Astrocyte (in vitro differentiated cells and primary cell): Measurements from ENCODE around the gene HSPB7. TPM values are rescaled to one million over a fixed set of nuclear protein-coding genes. Genes with fewer than 3 reads are reported as not detected.

ENCODE experiments used
- DNase-seq: peaks from one replicate; pipeline ENCODE4 v3.0.0-alpha.2; 2010; ENCODE audit warnings: low read depth
- FAIRE-seq: peaks from 2 replicates; lab custom pipeline; 2011; peaks lifted over from hg19 to GRCh38; lab: Jason Lieb, UNC
- H2AFZ ChIP-seq: 2 replicates; pipeline ENCODE4 v1.6.0; 2012; ENCODE audit warnings: low read depth, low read length, inconsistent platforms
- H3K27ac ChIP-seq: 2 replicates; pipeline ENCODE4 v1.5.1; 2011; ENCODE audit warnings: low read depth, low read length, inconsistent platforms
- H3K27me3 ChIP-seq: 2 replicates; pipeline ENCODE4 v1.6.0; 2011; ENCODE audit warnings: low read length, inconsistent platforms; ENCODE audit not compliant: insufficient read depth
- H3K36me3 ChIP-seq: 2 replicates; pipeline ENCODE4 v1.5.1; 2011; ENCODE audit warnings: low read length, inconsistent platforms; ENCODE audit not compliant: insufficient read depth
- H3K4me1 ChIP-seq: 2 replicates; pipeline ENCODE4 v1.5.1; 2011; ENCODE audit warnings: low read length, inconsistent platforms; ENCODE audit not compliant: insufficient read depth
- H3K4me2 ChIP-seq: 2 replicates; pipeline ENCODE4 v1.6.0; 2012; ENCODE audit warnings: low read length, inconsistent platforms
- H3K4me3 ChIP-seq: 2 replicates; pipeline ENCODE4 v1.5.1; 2011; ENCODE audit warnings: low read depth, mild to moderate bottlenecking, low read length, inconsistent platforms; ENCODE audit not compliant: insufficient read depth
- H3K79me2 ChIP-seq: 2 replicates; pipeline ENCODE4 v1.6.0; 2012; ENCODE audit warnings: mild to moderate bottlenecking, low read length, inconsistent platforms; ENCODE audit not compliant: insufficient read depth
- H3K9ac ChIP-seq: 2 replicates; pipeline ENCODE4 v1.6.0; 2012; ENCODE audit warnings: mild to moderate bottlenecking, low read length, inconsistent platforms
- H3K9me3 ChIP-seq: 2 replicates; pipeline ENCODE4 v1.5.1; 2012; ENCODE audit warnings: low read depth, mild to moderate bottlenecking, low read length, inconsistent platforms; ENCODE audit not compliant: insufficient read depth
- H4K20me1 ChIP-seq: 2 replicates; pipeline ENCODE4 v1.6.0; 2012; ENCODE audit warnings: low read length, inconsistent platforms; ENCODE audit not compliant: insufficient read depth
- H3K27ac Mint-ChIP-seq: one replicate; pipeline ENCODE4 v1.8.0; 2021; ENCODE audit warnings: mild to moderate bottlenecking, mixed read lengths; ENCODE audit not compliant: unreplicated experiment
- H3K27me3 Mint-ChIP-seq: one replicate; pipeline ENCODE4 v1.8.0; 2021; ENCODE audit warnings: low read depth, mixed read lengths; ENCODE audit not compliant: unreplicated experiment
- H3K36me3 Mint-ChIP-seq: one replicate; pipeline ENCODE4 v1.8.0; 2021; ENCODE audit warnings: low read depth, mixed read lengths; ENCODE audit not compliant: unreplicated experiment
- H3K4me1 Mint-ChIP-seq: one replicate; pipeline ENCODE4 v1.8.0; 2021; ENCODE audit warnings: low read depth, mixed read lengths; ENCODE audit not compliant: unreplicated experiment
- H3K4me3 Mint-ChIP-seq: one replicate; pipeline ENCODE4 v1.8.0; 2021; ENCODE audit warnings: mild to moderate bottlenecking, moderate library complexity, mixed read lengths; ENCODE audit not compliant: unreplicated experiment
- H3K9me3 Mint-ChIP-seq: one replicate; pipeline ENCODE4 v1.8.0; 2021; ENCODE audit warnings: mild to moderate bottlenecking, mixed read lengths; ENCODE audit not compliant: unreplicated experiment
- CTCF ChIP-seq: IDR thresholded peaks from 2 replicates; pipeline ENCODE4 v1.5.1; 2011; ENCODE audit warnings: low read depth, mild to moderate bottlenecking, inconsistent platforms, low read length, moderate library complexity; ENCODE audit not compliant: insufficient read depth
- EZH2 ChIP-seq: IDR thresholded peaks from 2 replicates; pipeline ENCODE4 v1.6.1; 2012; ENCODE audit warnings: mild to moderate bottlenecking, low read length, inconsistent platforms; ENCODE audit not compliant: insufficient read depth
- total RNA-seq: library from RNA; stranded (reverse); gene quantifications from 2 replicates; pipeline ENCODE4 v1.2.1, GENCODE V29; 2021

HSPB7 gene
- total RNA-seq, 1 donor from 2014 or later, result 0.45 TPM

- Histone ChIP-seq H2AFZ (no peak overlapping the region), H3K4me2 (no peak overlapping the region), H3K79me2 (no peaks in the 10 kb centered on the region), H3K4me1 (peaks cover 18% of the 10 kb centered on the region), H4K20me1 (no peaks in the 10 kb centered on the region), H3K27me3 (no peaks in the 10 kb centered on the region), H3K9me3 (no peaks in the 10 kb centered on the region), H3K36me3 (no peaks in the 10 kb centered on the region), H3K4me3 (no peak overlapping the region), H3K9ac (no peak overlapping the region), H3K27ac (no peak overlapping the region)
- H3K36me3 Mint-ChIP-seq, result no peaks in the 10 kb centered on the region
- H3K27me3 Mint-ChIP-seq, result peaks cover 16% of the 10 kb centered on the region
- TF ChIP-seq CTCF, result peak; percentile 98
- no peak for TF ChIP-seq EZH2
- FAIRE-seq (no peak), DNase-seq (peak; percentile 30)
- no peaks in the 10 kb centered on the region for H3K9me3 Mint-ChIP-seq
- H3K4me1 Mint-ChIP-seq, result peaks cover 10% of the 10 kb centered on the region
- H3K27ac Mint-ChIP-seq, result no peak overlapping the region
- H3K4me3 Mint-ChIP-seq, result no peak overlapping the region
These were observed 8.8 kb downstream of the HSPB7 start for GRCh38 chr1:16009030-16009460.

GRCh38 chr1:16007671-16008341, 10.0 kb downstream of the HSPB7 start:
- Histone ChIP-seq H3K4me1 (peaks cover 7% of the 10 kb centered on the region), H4K20me1 (no peaks in the 10 kb centered on the region), H3K4me2 (no peak overlapping the region), H2AFZ (no peak overlapping the region), H3K79me2 (no peaks in the 10 kb centered on the region), H3K27me3 (no peaks in the 10 kb centered on the region), H3K36me3 (no peaks in the 10 kb centered on the region), H3K27ac (no peak overlapping the region), H3K9me3 (no peaks in the 10 kb centered on the region), H3K4me3 (no peak overlapping the region), H3K9ac (no peak overlapping the region)
- H3K27ac Mint-ChIP-seq, result no peak overlapping the region
- peaks cover 6% of the 10 kb centered on the region for H3K4me1 Mint-ChIP-seq
- TF ChIP-seq EZH2, result no peak
- H3K9me3 Mint-ChIP-seq, result no peaks in the 10 kb centered on the region
- no peak overlapping the region for H3K4me3 Mint-ChIP-seq
- H3K36me3 Mint-ChIP-seq, result no peaks in the 10 kb centered on the region
- H3K27me3 Mint-ChIP-seq, result peaks cover 16% of the 10 kb centered on the region
- FAIRE-seq (no peak), DNase-seq (no peak)

- DNase-seq, result no peak
- no peak for FAIRE-seq
These were observed 11.0 kb downstream of the HSPB7 start for GRCh38 chr1:16006552-16007485.

More at GRCh38 chr1:16006552-16007485, 11.0 kb downstream of the HSPB7 start:
- Histone ChIP-seq H3K9ac (no peak overlapping the region), H3K79me2 (no peaks in the 10 kb centered on the region), H3K4me1 (no peaks in the 10 kb centered on the region), H4K20me1 (no peaks in the 10 kb centered on the region), H3K4me2 (no peak overlapping the region), H3K27ac (no peak overlapping the region), H3K27me3 (no peaks in the 10 kb centered on the region), H3K4me3 (no peak overlapping the region), H2AFZ (no peak overlapping the region), H3K9me3 (no peaks in the 10 kb centered on the region), H3K36me3 (no peaks in the 10 kb centered on the region)
- H3K27ac Mint-ChIP-seq, result peak overlapping the region; percentile 0
- H3K4me3 Mint-ChIP-seq, result no peak overlapping the region
- H3K36me3 Mint-ChIP-seq, result no peaks in the 10 kb centered on the region
- peaks cover 16% of the 10 kb centered on the region for H3K27me3 Mint-ChIP-seq
- TF ChIP-seq EZH2, result no peak
- no peak for TF ChIP-seq CTCF
- no peaks in the 10 kb centered on the region for H3K9me3 Mint-ChIP-seq
- H3K4me1 Mint-ChIP-seq, result peaks cover 3% of the 10 kb centered on the region
